IPS DF 6.9 (cell line): ENCODE data around the gene ADPRS.

Experiments used
- DNase-seq: peaks from one replicate; pipeline ENCODE4 v3.0.0-alpha.2; 2013; ENCODE audit warnings: low read depth, low spot score
- H3K27ac ChIP-seq: one replicate; pipeline ENCODE4 v1.5.1; 2013; ENCODE audit warnings: low read length, control low read depth
- H3K27me3 ChIP-seq: 2 replicates; pipeline ENCODE4 v1.6.1; 2013; ENCODE audit warnings: mild to moderate bottlenecking, low read length; ENCODE audit not compliant: control insufficient read depth, insufficient read depth
- H3K36me3 ChIP-seq: 2 replicates; pipeline ENCODE4 v1.6.1; 2013; ENCODE audit warnings: low read length; ENCODE audit not compliant: control insufficient read depth, insufficient read depth
- H3K4me1 ChIP-seq: 2 replicates; pipeline ENCODE4 v1.6.1; 2013; ENCODE audit warnings: low read length; ENCODE audit not compliant: control insufficient read depth, insufficient read depth
- H3K4me3 ChIP-seq: 2 replicates; pipeline ENCODE4 v1.5.1; 2013; ENCODE audit warnings: mild to moderate bottlenecking, low read length
- H3K9me3 ChIP-seq: 2 replicates; pipeline ENCODE4 v1.6.1; 2013; ENCODE audit warnings: low read length, inconsistent platforms; ENCODE audit not compliant: control insufficient read depth, insufficient read depth
- WGBS: extraction: QIAGEN DNeasy Blood & Tissue Kit; methylation state at CpG from one replicate; pipeline ENCODE4 v1.1.7; 2013; ENCODE audit warnings: mixed read lengths, missing lambda C conversion rate; ENCODE audit not compliant: insufficient read length, insufficient coverage; 5-methylcytosine and 5-hydroxymethylcytosine counted together

Gene ADPRS

DNA sequence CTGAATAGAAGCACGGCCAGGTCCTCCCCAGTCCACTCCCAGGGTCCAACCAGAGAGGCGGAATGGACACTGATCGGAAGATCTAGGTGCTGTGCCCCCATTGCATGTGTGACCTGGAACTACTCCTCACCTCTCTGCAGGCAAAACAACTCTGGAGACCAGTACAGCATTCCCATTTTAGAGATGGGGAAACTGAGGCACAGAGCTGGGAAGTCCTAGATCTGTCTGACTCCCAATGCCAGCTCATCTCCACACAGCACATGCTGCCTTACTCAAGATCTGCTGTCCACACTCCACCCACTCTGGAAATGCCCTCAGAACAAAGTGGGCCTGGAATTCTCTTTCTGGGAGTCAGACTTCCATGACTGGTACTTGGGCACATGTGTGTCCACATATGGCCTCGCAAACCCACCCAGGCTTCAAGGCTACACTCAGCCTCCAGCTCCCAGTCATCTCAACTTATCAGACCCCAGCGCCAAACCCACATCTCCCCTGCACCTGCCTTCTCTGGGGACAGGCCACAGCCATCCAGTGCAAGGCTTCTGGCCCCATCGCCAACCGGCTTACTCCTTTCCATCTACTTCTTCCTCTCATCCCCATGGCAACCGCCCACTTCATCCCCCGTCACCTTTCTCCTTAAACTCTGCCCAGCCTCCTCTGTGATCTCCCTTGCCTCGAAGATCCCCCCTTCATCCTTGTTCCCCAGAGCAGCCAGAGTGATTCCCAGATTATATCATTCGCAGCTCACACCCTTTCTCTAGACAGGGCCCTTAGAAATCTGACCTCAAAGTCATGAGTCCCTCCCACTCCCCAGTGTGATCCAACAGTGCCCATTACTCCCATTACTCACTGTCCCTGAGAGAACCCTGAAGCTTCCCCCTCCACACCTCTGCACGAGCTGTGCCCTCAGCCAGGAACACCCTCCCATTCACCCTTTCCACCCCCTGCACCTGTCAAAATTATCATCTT, 33.7 kb downstream of the ADPRS start:
- Histone ChIP-seq H3K4me3 (no peak overlapping the region), H3K27ac (no peak overlapping the region)
- DNase-seq, result no peak

DNA sequence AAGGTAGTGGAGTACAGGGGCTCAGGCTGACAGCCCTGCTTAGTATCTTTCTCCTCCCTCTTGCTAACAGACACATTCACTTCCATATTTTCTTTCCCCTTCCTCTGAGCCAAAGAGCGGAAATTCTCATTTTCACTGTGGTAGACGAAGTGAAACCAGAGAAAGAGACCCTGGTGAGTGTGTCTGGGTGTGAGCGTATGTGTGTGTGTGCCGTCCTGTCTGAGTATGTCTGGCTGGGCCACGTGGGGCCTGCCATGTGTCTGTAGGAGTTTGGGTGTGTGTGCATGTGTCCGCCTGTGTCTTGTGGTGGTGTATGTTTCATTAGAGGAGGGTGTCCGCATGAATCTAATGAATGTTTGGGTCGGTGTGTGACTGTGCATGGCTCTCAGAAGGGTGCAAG, 34.7 kb downstream of the ADPRS start:
- no peak for DNase-seq
- H3K4me1 ChIP-seq, result no peaks in the 10 kb centered on the region
- H3K9me3 ChIP-seq, result no peaks in the 10 kb centered on the region
- H3K27me3 ChIP-seq, result peaks cover 17% of the 10 kb centered on the region
- no CpG with 5 or more reads among the region's 8 CpGs for WGBS
- no peak overlapping the region for H3K4me3 ChIP-seq
- H3K27ac ChIP-seq, result no peak overlapping the region
- H3K36me3 ChIP-seq, result no peaks in the 10 kb centered on the region

More for the DNA sequence above, 33.7 kb downstream of the ADPRS start:
- Histone ChIP-seq H3K36me3 (no peaks in the 10 kb centered on the region), H3K4me1 (no peaks in the 10 kb centered on the region), H3K9me3 (no peaks in the 10 kb centered on the region), H3K27me3 (peaks cover 17% of the 10 kb centered on the region)
- 100% methylated on average over 2 of the region's 12 CpGs for WGBS

DNA sequence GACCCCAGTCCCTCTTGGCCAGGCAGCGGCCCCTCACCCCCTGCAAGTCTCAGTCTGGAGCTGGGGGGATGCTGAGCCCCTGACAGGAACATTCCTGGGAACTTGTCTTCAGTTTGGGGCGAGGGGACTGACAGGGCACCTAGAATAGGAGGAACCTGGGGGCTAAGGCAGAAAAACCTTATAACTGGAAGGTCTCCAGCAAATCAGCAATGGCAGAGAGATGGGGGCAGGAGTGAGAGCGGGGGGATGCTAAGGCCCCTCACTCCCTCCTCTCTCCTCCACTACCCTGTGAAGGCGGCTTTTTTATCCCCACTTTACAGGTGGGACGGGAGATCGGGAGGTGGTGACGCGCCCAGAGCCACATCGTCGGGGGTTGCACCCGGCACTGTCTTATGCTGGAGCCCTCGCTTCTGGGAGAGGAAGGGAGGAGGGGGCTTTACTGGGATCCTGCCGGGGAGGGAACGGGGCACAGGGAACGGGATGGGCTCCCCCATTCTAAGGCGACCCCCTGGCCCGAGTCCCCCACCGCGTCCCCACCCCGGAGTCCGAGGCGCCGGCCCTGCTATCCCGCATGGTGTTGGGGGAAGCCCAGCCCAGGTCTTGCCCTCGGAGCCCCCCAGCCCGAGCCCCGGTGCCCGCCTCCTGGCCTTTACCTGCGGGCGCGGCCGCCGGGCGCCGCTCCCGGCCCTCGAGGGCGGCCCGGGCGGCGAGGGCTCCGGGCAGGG, 35.9 kb downstream of the ADPRS start:
- Histone ChIP-seq H3K27me3 (peaks cover 17% of the 10 kb centered on the region), H3K4me3 (peak overlapping the region; percentile 45; the same call in 1 of the 2 replicates), H3K9me3 (no peaks in the 10 kb centered on the region), H3K4me1 (no peaks in the 10 kb centered on the region), H3K36me3 (no peaks in the 10 kb centered on the region), H3K27ac (no peak overlapping the region)
- no CpG with 5 or more reads among the region's 42 CpGs for WGBS
- no peak for DNase-seq

DNA sequence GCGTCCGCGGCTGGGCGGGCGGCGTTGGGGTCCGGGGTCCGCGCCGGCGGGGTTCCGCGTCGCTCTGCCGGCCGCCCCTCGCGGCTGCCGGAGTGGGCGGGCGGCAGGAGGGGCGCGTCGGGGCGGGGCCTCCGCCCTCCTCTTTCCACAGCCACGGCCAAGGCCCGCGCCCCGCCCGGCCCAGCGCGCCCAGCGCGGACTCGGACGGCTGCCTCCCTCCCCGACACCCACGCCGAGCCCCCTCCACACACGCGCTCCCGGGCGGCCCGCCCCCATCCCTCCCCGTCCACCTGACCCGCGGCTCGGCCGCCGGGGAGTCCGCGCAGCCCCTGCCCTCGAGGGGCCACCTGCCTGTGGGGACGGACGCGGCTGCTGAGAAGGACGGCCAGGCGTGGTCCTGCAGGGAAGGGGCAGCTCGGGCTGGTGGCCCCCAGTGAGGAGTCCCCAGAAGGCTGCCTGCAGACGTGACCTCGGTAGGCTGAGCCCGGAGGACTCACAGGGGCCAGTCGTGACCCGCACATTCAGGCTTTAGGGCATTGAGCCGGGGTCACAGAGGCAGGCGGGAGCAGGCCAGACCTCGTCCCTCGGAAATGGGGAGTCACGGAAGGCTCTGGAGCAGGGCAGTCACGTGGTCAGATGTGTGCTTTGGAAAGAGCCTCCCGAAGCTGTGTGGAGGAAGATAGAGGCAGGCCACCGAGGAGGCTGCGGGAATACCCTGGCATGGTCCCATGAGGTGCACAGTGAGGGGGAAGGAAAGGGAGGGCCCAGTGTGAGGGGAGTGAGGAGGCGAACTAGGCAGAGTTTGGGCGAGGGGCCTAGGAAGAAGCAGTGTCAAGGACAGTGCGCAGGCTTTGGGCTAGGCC, 36.7 kb downstream of the ADPRS start, which contains the start of gene COL8A2:
Gene COL8A2, minus strand, starts transcription at position 94 of the 863 bp plus-strand sequence. CDS start 24,980 bp downstream, outside the sequence.
- Histone ChIP-seq H3K36me3 (no peaks in the 10 kb centered on the region), H3K27ac (no peak within 1 kb of the TSS), H3K4me3 (peak within 1 kb of the TSS; percentile 45; the same call in 1 of the 2 replicates), H3K4me1 (no peaks in the 10 kb centered on the region), H3K27me3 (peaks cover 17% of the 10 kb centered on the region), H3K9me3 (no peaks in the 10 kb centered on the region)
- WGBS, result no CpG with 5 or more reads among the region's 77 CpGs
- DNase-seq, result no peak

DNA sequence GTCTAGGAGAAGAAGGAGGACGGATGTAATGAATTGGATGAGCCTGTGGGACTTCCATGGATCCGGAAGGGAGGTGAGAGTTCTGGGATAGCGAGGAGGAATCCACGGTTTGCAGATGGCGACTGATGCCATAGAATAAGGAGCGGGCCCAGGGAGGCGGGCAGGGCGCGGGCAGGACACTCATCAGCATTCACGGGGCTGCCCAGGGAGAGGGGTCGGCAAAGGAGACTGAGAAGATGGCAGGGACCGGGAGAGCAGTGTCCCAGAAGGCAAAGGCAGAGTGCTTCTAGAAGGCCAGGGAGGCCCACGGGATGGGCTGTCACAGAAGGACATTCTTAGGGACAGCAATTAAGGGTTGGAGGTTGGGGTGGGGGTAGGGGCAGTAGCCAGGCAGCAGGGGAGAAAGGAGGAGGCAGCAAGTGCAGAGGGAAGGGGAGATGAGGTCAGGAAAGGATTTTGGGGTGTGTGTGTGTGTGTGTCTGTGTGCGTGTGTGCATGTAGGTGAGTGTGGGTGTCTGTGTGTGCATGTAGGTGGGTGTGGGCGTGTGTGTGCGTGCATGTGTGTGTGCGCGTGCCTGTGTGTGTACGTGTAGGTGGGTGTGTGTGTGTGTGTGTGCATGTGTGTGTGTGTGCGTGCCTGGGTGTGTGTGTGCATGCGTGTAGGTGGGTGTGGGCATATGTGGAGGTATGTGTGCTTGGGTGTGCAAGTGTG, 37.5 kb downstream of the ADPRS start:
- H3K4me1 ChIP-seq, result no peaks in the 10 kb centered on the region
- WGBS, result no CpG with 5 or more reads among the region's 21 CpGs
- no peak overlapping the region for H3K4me3 ChIP-seq
- no peak for DNase-seq
- H3K9me3 ChIP-seq, result no peaks in the 10 kb centered on the region
- H3K36me3 ChIP-seq, result no peaks in the 10 kb centered on the region
- peaks cover 17% of the 10 kb centered on the region for H3K27me3 ChIP-seq
- H3K27ac ChIP-seq, result no peak overlapping the region

DNA sequence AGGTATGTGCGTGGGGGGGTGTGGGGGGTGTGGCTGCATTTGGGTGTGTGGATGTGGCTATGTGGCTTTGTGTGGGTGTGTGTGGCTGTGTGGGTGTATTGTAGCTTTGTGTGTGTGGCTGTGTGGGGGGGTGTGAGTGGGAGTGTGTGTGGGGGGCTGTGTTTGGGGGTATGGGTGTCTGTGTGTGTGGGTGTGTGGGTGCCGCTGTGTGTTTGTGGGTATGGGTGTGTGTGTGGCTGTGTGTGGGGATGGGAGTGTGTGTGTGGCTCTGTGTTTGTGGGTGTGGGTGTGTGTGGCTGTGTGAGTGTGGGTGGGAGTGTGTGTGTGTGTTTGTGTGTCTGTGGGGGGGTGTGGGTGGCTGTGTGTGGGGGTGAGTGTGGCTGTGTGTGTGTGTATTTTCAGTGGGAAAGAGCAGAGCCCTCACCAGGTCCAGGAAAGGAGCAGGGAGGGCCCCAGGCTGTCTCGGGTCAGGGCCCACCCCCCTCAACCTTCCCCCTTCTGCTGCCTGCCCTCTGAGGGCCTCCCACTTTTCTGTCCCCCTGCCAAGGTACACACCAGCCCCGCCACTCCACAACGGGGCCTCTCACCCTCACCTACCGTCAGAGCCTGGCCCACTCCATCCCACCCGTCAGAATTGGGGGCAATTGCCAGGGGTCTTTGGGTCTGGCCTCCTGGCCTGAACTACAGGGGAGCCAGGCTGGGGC, 38.3 kb downstream of the ADPRS start:
- H3K27ac ChIP-seq, result no peak overlapping the region
- H3K9me3 ChIP-seq, result no peaks in the 10 kb centered on the region
- DNase-seq, result no peak

DNA sequence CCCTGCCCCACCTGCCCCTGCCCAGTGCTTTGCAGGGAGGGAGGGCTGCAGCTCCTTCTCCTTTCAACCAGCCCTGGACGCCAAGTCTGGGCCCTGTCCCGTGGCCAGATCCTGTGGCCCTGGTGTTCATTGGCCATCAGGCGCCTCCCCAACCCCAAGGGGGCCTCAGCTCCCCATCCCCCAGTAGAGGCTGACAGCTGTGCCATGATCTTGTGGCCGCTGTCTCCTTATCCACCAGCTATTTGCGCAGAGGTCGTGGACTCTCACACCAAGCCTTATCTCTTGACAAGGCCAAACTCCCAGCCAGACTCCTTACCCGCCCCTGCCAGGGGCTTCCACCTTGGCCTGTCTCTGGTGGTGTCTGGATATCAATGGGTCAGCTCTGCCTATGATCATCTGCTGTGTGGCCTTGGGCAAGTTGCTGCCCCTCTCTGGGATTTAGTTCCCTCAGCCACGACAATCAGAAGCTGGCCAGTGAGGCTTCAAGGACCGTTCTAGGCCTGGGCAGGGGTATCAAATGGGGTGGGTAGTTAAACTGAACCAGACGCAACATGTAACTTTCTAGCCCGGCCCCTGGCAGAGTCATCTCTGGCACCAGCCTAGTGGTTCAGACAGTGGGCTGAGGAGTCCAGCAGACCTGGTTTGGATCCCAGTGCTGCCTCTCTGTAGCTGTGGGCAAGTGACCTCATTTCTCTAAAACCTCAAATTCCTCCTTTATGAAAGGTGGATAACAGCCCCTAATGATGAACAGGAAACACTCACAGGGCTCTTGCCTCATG, 39.6 kb downstream of the ADPRS start:
- no peaks in the 10 kb centered on the region for H3K36me3 ChIP-seq
- H3K27ac ChIP-seq, result no peak overlapping the region
- H3K9me3 ChIP-seq, result no peaks in the 10 kb centered on the region
- DNase-seq, result no peak
- peaks cover 17% of the 10 kb centered on the region for H3K27me3 ChIP-seq
- WGBS, result no CpG with 5 or more reads among the region's 11 CpGs
- no peak overlapping the region for H3K4me3 ChIP-seq
- H3K4me1 ChIP-seq, result no peaks in the 10 kb centered on the region

More for the DNA sequence above, 38.3 kb downstream of the ADPRS start:
- Histone ChIP-seq H3K36me3 (no peaks in the 10 kb centered on the region), H3K27me3 (peaks cover 17% of the 10 kb centered on the region), H3K4me1 (no peaks in the 10 kb centered on the region), H3K4me3 (no peak overlapping the region)
- 100% methylated on average over 1 of the region's 7 CpGs for WGBS

DNA sequence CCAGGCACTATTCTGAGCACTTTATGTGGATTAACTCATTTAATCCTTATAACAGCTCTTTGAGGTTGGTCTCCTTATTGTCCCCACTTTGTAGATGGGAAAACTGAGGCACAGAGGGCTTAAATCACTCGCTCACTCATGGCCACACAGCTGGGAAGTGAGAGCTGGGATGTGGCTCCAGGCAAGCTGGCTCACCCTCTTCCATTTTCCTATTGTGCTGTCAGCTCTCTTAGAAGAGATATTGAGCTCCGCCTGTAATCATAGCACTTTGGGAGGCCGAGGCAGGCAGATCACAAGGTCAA, 40.2 kb downstream of the ADPRS start:
- peaks cover 12% of the 10 kb centered on the region for H3K27me3 ChIP-seq

DNA sequence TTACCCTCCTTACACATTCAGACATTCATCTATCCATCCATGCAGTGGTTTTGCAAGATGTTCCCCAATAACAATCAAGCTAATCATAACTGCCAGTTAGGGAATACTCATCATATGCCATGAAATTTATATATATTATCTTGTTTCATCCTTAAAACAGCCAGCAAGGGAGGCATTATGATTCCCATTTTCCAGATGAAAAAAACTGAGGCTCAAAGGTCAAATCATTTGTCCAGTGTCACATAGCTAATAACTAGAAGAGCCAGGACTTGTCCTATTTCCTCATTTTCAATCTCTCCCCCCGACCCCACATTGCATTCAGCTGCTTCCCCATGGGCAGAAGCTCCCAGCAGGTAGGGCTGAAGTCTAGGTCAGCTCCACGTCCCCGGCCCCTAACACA, 43.3 kb downstream of the ADPRS start:
- H3K27me3 ChIP-seq, result no peaks in the 10 kb centered on the region
- no CpG with 5 or more reads among the region's 3 CpGs for WGBS
- no peak for DNase-seq
- H3K9me3 ChIP-seq, result no peaks in the 10 kb centered on the region
- H3K4me1 ChIP-seq, result no peaks in the 10 kb centered on the region
- no peaks in the 10 kb centered on the region for H3K36me3 ChIP-seq
- H3K27ac ChIP-seq, result no peak overlapping the region
- H3K4me3 ChIP-seq, result no peak overlapping the region

More for the DNA sequence above, 40.2 kb downstream of the ADPRS start:
- H3K27ac ChIP-seq, result no peak overlapping the region
- H3K9me3 ChIP-seq, result no peaks in the 10 kb centered on the region
- no CpG with 5 or more reads among the region's 3 CpGs for WGBS
- DNase-seq, result no peak
- no peak overlapping the region for H3K4me3 ChIP-seq
- H3K36me3 ChIP-seq, result no peaks in the 10 kb centered on the region
- H3K4me1 ChIP-seq, result no peaks in the 10 kb centered on the region
